ENCODE measurements around the gene AGO3.

GRCh38 chr1:36099681-36100341, 168.9 kb downstream of the AGO3 start:
- TF ChIP-seq TAF1 (IDR thresholded peaks at IDR 0.05; ENCODE audit: borderline replicate concordance, low read depth, low read length), result no peak
- TF ChIP-seq BHLHE40 (IDR thresholded peaks at IDR 0.05; ENCODE audit: borderline replicate concordance in 1 of 2, low read depth in 2 of 2, low read length in 1 of 2), result no peak
- TF ChIP-seq CBFB (IDR thresholded peaks at IDR 0.05; ENCODE audit: low read depth), result no peak
- TF ChIP-seq CTCF (IDR thresholded peaks at IDR 0.05 in 2 of 3, conservative IDR thresholded peaks at IDR 0.05 in 1 of 3; ENCODE audit: control insufficient read depth in 2 of 3, extremely low read depth in 1 of 3, insufficient read depth in 1 of 3, low read depth in 3 of 3, low read length in 3 of 3), result peak; percentile 82 to 88 (median 86)
- TF ChIP-seq ATF2 (IDR thresholded peaks at IDR 0.05; ENCODE audit: low read length), result no peak
- no peak for TF ChIP-seq ASH2L (IDR thresholded peaks at IDR 0.05; ENCODE audit: borderline replicate concordance, low read depth)
- no peak for TF ChIP-seq ZNF24 (IDR thresholded peaks at IDR 0.05)
- no peak for TF ChIP-seq BCL11A (IDR thresholded peaks at IDR 0.05; ENCODE audit: low read depth, low read length)
